ENCODE results near the gene B3GALNT2. TPM values are rescaled to one million over a fixed set of nuclear protein-coding genes. Genes with fewer than 3 reads are reported as not detected.
A peak's percentile ranks its signal among the peaks of the same experiment; 100 is the strongest.

B3GALNT2 gene
- total RNA-seq, 4 donors from 2014 or later: 63.3 to 73.1 (median 70.6) TPM

- 85 to 91% methylated on average over 5 to 7 of the region's 8 CpGs for WGBS, 2 donors (ENCODE audit: low coverage in 1 of 2)
- H3K4me1 ChIP-seq: no peaks in the 10 kb centered on the region
- no peak for ATAC-seq
These were observed 80.2 kb downstream of the B3GALNT2 start for GRCh38 chr1:235424092-235424491.

GRCh38 chr1:235423214-235423652 is 81.0 kb downstream of the B3GALNT2 start:
- no peaks in the 10 kb centered on the region for H3K9me3 ChIP-seq
- no peaks in the 10 kb centered on the region for H3K4me1 ChIP-seq
- H3K27ac ChIP-seq: no peak overlapping the region
- 52% methylated on average over 10 of the region's 12 CpGs; no CpG with 5 or more reads in 1 of the 2 donors for WGBS, 2 donors (ENCODE audit: low coverage in 1 of 2)
- no peaks in the 10 kb centered on the region for H3K27me3 ChIP-seq
- H3K36me3 ChIP-seq: peaks cover 0 to 16% of the 10 kb centered on the region in 2 donors
- TF ChIP-seq EP300 (IDR thresholded peaks at IDR 0.05): no peak
- TF ChIP-seq CTCF (IDR thresholded peaks at IDR 0.05): no peak
- TF ChIP-seq POLR2AphosphoS5 (IDR thresholded peaks at IDR 0.05): no peak
- no peak for TF ChIP-seq POLR2A (IDR thresholded peaks at IDR 0.05)
- no peak overlapping the region for H3K4me3 ChIP-seq
- ATAC-seq: peak; percentile 7

More at GRCh38 chr1:235424092-235424491, 80.2 kb downstream of the B3GALNT2 start:
- Histone ChIP-seq H3K27ac (no peak overlapping the region), H3K36me3 (peaks cover 0 to 17% of the 10 kb centered on the region in 2 donors), H3K4me3 (no peak overlapping the region), H3K9me3 (no peaks in the 10 kb centered on the region), H3K27me3 (no peaks in the 10 kb centered on the region)
- TF ChIP-seq EP300 (IDR thresholded peaks at IDR 0.05): no peak
- no peak for TF ChIP-seq CTCF (IDR thresholded peaks at IDR 0.05)
- no peak for TF ChIP-seq POLR2AphosphoS5 (IDR thresholded peaks at IDR 0.05)
- no peak for TF ChIP-seq POLR2A (IDR thresholded peaks at IDR 0.05)

- no peak overlapping the region for H3K4me3 ChIP-seq
- H3K27ac ChIP-seq: no peak overlapping the region
- TF ChIP-seq EP300 (IDR thresholded peaks at IDR 0.05) (no peak), POLR2A (IDR thresholded peaks at IDR 0.05) (no peak), CTCF (IDR thresholded peaks at IDR 0.05) (no peak), POLR2AphosphoS5 (IDR thresholded peaks at IDR 0.05) (no peak)
- peaks cover 0 to 8% of the 10 kb centered on the region in 2 donors for H3K36me3 ChIP-seq
- no peaks in the 10 kb centered on the region for H3K9me3 ChIP-seq
- WGBS, 2 donors (ENCODE audit: low coverage in 1 of 2): 57% methylated on average over 1 of the region's 3 CpGs; no CpG with 5 or more reads in 1 of the 2 donors
- peaks cover 0 to 5% (median 0%) of the 10 kb centered on the region in 3 donors for H3K4me1 ChIP-seq
- ATAC-seq: no peak
- H3K27me3 ChIP-seq: no peaks in the 10 kb centered on the region
These were observed 82.5 kb downstream of the B3GALNT2 start for GRCh38 chr1:235421751-235422150.

GRCh38 chr1:235417086-235417697 is 87.1 kb downstream of the B3GALNT2 start:
- peak; percentile 48 for TF ChIP-seq POLR2AphosphoS5 (IDR thresholded peaks at IDR 0.05)
- TF ChIP-seq CTCF (IDR thresholded peaks at IDR 0.05): peak in 3 of 4 experiments; percentile 81 to 82 (median 81)
- no peak for TF ChIP-seq EP300 (IDR thresholded peaks at IDR 0.05)
- TF ChIP-seq POLR2A (IDR thresholded peaks at IDR 0.05): no peak
- H3K9me3 ChIP-seq: no peaks in the 10 kb centered on the region
- WGBS, 2 donors (ENCODE audit: low coverage in 1 of 2): 28 to 32% methylated on average over 8 of the region's 8 CpGs
- no peak overlapping the region for H3K4me3 ChIP-seq
- H3K27ac ChIP-seq: no peak overlapping the region
- H3K4me1 ChIP-seq: peaks cover 0 to 13% (median 0%) of the 10 kb centered on the region in 3 donors
- H3K27me3 ChIP-seq: no peaks in the 10 kb centered on the region
- ATAC-seq: peak; percentile 73
- H3K36me3 ChIP-seq: peaks cover 0 to 8% of the 10 kb centered on the region in 2 donors

- Histone ChIP-seq H3K4me1 (peaks cover 0 to 15% (median 0%) of the 10 kb centered on the region in 3 donors), H3K27ac (no peak overlapping the region), H3K4me3 (no peak overlapping the region), H3K9me3 (no peaks in the 10 kb centered on the region), H3K27me3 (no peaks in the 10 kb centered on the region), H3K36me3 (peaks cover 0 to 8% of the 10 kb centered on the region in 2 donors)
- ATAC-seq: no peak
- TF ChIP-seq CTCF (IDR thresholded peaks at IDR 0.05): no peak
- no peak for TF ChIP-seq EP300 (IDR thresholded peaks at IDR 0.05)
- TF ChIP-seq POLR2A (IDR thresholded peaks at IDR 0.05): no peak
- no peak for TF ChIP-seq POLR2AphosphoS5 (IDR thresholded peaks at IDR 0.05)
- 77 to 80% methylated on average over 1 of the region's 1 CpG for WGBS, 2 donors (ENCODE audit: low coverage in 1 of 2)
These were observed 87.6 kb downstream of the B3GALNT2 start for GRCh38 chr1:235416662-235417049.

Measured in gastroesophageal sphincter (tissue), 4 donors.